Smooth muscle cell (in vitro differentiated cells): ENCODE results near the gene ARHGAP10. TPM values are rescaled to one million over a fixed set of nuclear protein-coding genes. Genes with fewer than 3 reads are reported as not detected.

Source experiments
- DNase-seq: peaks from one replicate; lab custom pipeline; 2025; ENCODE audit not compliant: unreplicated experiment; lab: John Stamatoyannopoulos, UW
- H2AFZ ChIP-seq: fragments of 200-600 bp; sonication (generic); 2 replicates; pipeline ENCODE4 v1.6.0; 2016; ENCODE audit warnings: antibody characterized with exemption, low read depth, mild to moderate bottlenecking
- H3F3A ChIP-seq: fragments of 200-600 bp; sonication (generic); 2 replicates; pipeline ENCODE4 v1.6.0; 2017; ENCODE audit warnings: antibody characterized with exemption, low read depth
- H3K27ac ChIP-seq: fragments of 200-600 bp; sonication (generic); 2 replicates; pipeline ENCODE4 v1.5.1; 2016; ENCODE audit warnings: low read depth, mild to moderate bottlenecking
- H3K27me3 ChIP-seq: fragments of 200-600 bp; sonication (generic); 2 replicates; pipeline ENCODE4 v1.6.1; 2016; ENCODE audit warnings: low read depth, mild to moderate bottlenecking
- H3K36me3 ChIP-seq: fragments of 200-600 bp; sonication (generic); 2 replicates; pipeline ENCODE4 v1.5.1; 2016; ENCODE audit warnings: low read depth
- H3K4me1 ChIP-seq: fragments of 200-600 bp; sonication (generic); 2 replicates; pipeline ENCODE4 v1.5.1; 2016; ENCODE audit warnings: low read depth
- H3K4me2 ChIP-seq: fragments of 200-600 bp; sonication (generic); 2 replicates; pipeline ENCODE4 v1.6.0; 2016; ENCODE audit warnings: mild to moderate bottlenecking
- H3K4me3 ChIP-seq: fragments of 200-600 bp; sonication (generic); 2 replicates; pipeline ENCODE4 v1.5.1; 2016; ENCODE audit warnings: mild to moderate bottlenecking
- H3K79me2 ChIP-seq: fragments of 200-600 bp; sonication (generic); 2 replicates; pipeline ENCODE4 v1.6.0; 2016; ENCODE audit warnings: low read depth, mild to moderate bottlenecking
- H3K9ac ChIP-seq: fragments of 200-600 bp; sonication (generic); 2 replicates; pipeline ENCODE4 v1.6.0; 2016; ENCODE audit warnings: low read depth
- H3K9me3 ChIP-seq: fragments of 200-600 bp; sonication (generic); replicated peaks from 2 replicates; pipeline ENCODE4 v1.5.1; 2016; ENCODE audit warnings: low read depth
- H4K20me1 ChIP-seq: fragments of 200-600 bp; sonication (generic); 2 replicates; pipeline ENCODE4 v1.6.0; 2016; ENCODE audit warnings: low read depth
- WGBS: methylation state at CpG from one replicate; pipeline ENCODE4 v1.1.7; 2016; ENCODE audit warnings: low lambda C conversion rate; 5-methylcytosine and 5-hydroxymethylcytosine counted together
- polyA plus RNA-seq: library from polyadenylated mRNA; unstranded; fragments of >200 nt; fragmentation: Nextera tagmentation; extraction: Ambion mirVana; gene quantifications from 2 replicates; pipeline ENCODE4 v1.2.1, GENCODE V29; 2016
- total RNA-seq: library from RNA; depleted of rRNA; stranded (reverse); fragments of >200 nt; gene quantifications from 2 replicates; pipeline ENCODE4 v1.2.3, GENCODE V29; 2014
- TF ChIP-seq, protein P1 (sequence below): fragments of 200-600 bp; sonication (generic); IDR thresholded peaks from 2 replicates; pipeline ENCODE4 v1.5.1; 2017; ENCODE audit warnings: borderline replicate concordance, mild to moderate bottlenecking, antibody characterized with exemption; ENCODE audit not compliant: insufficient read depth, poor library complexity, severe bottlenecking

ARHGAP10 gene
- total and polyA plus RNA-seq, 2 experiments from 2014 or later, result 6.2 to 11.6 TPM

DNA sequence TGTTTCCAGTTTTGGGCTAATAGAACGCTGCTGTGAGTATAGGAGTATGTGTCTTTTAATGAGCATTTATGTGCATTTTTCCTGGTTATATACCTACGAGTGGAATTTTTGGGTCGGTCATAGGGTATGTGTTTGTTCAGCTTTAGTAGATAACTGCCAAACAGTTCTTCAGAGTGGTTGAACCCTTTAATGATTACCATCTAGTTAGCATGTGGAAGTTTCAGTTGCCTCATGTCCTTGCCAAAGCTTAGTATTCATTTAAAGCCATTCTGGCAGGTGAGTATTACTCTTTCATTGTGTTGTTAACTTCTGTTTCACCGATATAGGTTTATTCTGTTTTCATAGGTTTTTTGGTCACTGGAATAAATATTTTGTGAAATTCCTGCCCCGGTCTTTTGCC is 229.1 kb downstream of the ARHGAP10 start:
- no peak overlapping the region for H3K4me3 ChIP-seq
- no peak overlapping the region for H3K9ac ChIP-seq
- H3F3A ChIP-seq, result no peaks in the 10 kb centered on the region
- no peaks in the 10 kb centered on the region for H3K9me3 ChIP-seq
- H3K4me2 ChIP-seq, result no peak overlapping the region
- H3K4me1 ChIP-seq, result no peaks in the 10 kb centered on the region
- H3K27ac ChIP-seq, result no peak overlapping the region
- H3K79me2 ChIP-seq, result no peaks in the 10 kb centered on the region
- TF ChIP-seq, protein P1, sequence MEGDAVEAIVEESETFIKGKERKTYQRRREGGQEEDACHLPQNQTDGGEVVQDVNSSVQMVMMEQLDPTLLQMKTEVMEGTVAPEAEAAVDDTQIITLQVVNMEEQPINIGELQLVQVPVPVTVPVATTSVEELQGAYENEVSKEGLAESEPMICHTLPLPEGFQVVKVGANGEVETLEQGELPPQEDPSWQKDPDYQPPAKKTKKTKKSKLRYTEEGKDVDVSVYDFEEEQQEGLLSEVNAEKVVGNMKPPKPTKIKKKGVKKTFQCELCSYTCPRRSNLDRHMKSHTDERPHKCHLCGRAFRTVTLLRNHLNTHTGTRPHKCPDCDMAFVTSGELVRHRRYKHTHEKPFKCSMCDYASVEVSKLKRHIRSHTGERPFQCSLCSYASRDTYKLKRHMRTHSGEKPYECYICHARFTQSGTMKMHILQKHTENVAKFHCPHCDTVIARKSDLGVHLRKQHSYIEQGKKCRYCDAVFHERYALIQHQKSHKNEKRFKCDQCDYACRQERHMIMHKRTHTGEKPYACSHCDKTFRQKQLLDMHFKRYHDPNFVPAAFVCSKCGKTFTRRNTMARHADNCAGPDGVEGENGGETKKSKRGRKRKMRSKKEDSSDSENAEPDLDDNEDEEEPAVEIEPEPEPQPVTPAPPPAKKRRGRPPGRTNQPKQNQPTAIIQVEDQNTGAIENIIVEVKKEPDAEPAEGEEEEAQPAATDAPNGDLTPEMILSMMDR, result no peak
- H4K20me1 ChIP-seq, result no peaks in the 10 kb centered on the region
- no peaks in the 10 kb centered on the region for H3K36me3 ChIP-seq
- 96% methylated on average over 5 of the region's 5 CpGs for WGBS
- H3K27me3 ChIP-seq, result no peaks in the 10 kb centered on the region
- H2AFZ ChIP-seq, result no peak overlapping the region
- no peak for DNase-seq

DNA sequence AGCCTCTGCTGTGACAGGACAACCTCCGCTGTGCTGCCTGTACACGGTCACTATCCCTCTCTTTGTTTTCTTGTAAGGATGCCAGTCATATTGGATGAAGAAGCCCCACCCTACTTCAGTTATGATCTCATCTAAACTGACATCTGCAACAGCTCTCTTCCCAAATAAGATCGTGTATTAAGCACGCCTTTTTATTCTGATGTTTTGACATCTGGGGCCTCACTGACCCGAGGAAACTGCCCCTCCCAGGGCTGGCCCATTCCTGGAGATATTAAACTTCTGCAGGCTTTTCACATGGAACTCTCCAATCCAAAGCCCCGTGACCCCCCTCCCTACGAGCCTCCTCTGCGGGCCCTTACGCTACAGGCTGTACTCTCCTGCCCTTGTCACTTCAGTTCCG is 232.0 kb downstream of the ARHGAP10 start:
- Histone ChIP-seq H3K27ac (no peak overlapping the region), H3K79me2 (no peaks in the 10 kb centered on the region), H2AFZ (no peak overlapping the region), H3K27me3 (no peaks in the 10 kb centered on the region), H3K9me3 (no peaks in the 10 kb centered on the region), H3K36me3 (no peaks in the 10 kb centered on the region), H3K4me1 (no peaks in the 10 kb centered on the region), H3K4me3 (no peak overlapping the region), H4K20me1 (no peaks in the 10 kb centered on the region), H3F3A (no peaks in the 10 kb centered on the region), H3K9ac (no peak overlapping the region), H3K4me2 (no peak overlapping the region)
- TF ChIP-seq, protein P1, result no peak
- 97% methylated on average over 10 of the region's 10 CpGs for WGBS
- DNase-seq, result no peak

DNA sequence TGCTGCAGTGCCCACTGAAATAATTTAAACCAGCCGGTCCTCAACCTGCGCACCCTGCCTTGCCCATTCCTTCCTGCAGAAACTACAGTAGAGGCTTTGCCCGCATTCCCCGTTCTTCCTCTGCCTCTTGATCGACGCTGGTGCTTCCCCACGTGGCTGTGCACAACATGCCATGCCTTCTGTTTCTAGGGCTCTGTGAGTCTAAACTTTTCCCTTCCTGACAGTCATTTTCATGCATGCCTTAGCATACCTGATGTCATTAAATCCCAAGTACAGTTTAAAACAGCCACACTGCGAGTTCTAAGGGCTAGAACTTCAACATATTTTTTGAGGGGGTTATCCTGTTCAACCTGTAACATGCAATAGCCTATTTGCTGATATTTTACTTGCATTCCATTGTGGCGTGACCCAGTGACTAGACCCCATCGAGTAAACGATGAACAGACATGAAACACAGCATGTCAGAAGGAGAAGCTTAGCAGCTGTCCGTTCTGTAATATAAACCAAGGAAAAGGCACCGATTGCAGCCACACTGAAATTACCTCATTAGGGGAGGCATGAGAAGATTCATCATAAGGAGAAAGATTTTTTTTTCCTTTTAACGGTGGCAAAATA is 232.5 kb downstream of the ARHGAP10 start:
- Histone ChIP-seq H3K4me1 (peaks cover under 1% of the 10 kb centered on the region), H3K79me2 (no peaks in the 10 kb centered on the region), H3K4me2 (no peak overlapping the region), H4K20me1 (no peaks in the 10 kb centered on the region), H3K27me3 (no peaks in the 10 kb centered on the region), H2AFZ (no peak overlapping the region), H3F3A (no peaks in the 10 kb centered on the region), H3K36me3 (no peaks in the 10 kb centered on the region), H3K9me3 (no peaks in the 10 kb centered on the region), H3K4me3 (no peak overlapping the region), H3K9ac (no peak overlapping the region), H3K27ac (no peak overlapping the region)
- TF ChIP-seq, protein P1, result no peak
- DNase-seq, result no peak
- WGBS, result 78% methylated on average over 14 of the region's 14 CpGs

DNA sequence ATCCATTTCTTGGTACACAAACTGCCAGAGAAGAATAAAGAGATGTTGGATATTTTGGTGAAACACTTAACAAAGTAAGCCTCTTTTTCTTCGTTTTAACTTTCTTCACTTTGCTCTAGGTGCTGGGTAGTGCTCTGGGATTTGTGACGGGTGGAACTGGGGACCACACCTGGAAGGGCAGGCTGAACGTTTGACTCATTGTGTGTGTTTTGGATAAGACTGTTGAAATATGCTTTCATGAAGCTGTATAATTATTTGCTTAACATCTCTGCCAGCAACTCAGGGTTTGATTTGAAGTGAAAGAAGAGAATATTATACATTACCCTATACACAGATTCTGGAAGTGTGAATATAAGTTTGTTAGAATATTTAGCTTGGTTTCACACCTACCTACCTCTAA is 233.2 kb downstream of the ARHGAP10 start:
- Histone ChIP-seq H3F3A (no peaks in the 10 kb centered on the region), H4K20me1 (no peaks in the 10 kb centered on the region), H3K9ac (no peak overlapping the region), H3K4me1 (peaks cover 8% of the 10 kb centered on the region), H3K27ac (no peak overlapping the region), H3K4me3 (no peak overlapping the region), H3K79me2 (no peaks in the 10 kb centered on the region), H2AFZ (no peak overlapping the region), H3K9me3 (no peaks in the 10 kb centered on the region), H3K36me3 (no peaks in the 10 kb centered on the region), H3K4me2 (no peak overlapping the region), H3K27me3 (no peaks in the 10 kb centered on the region)
- WGBS, result 90% methylated on average over 3 of the region's 3 CpGs
- TF ChIP-seq, protein P1, result no peak
- DNase-seq, result no peak
